GM12878 (cell line): ENCODE data around the gene CATSPER1. TPM values are rescaled to one million over a fixed set of nuclear protein-coding genes. Genes with fewer than 3 reads are reported as not detected.
A peak's percentile ranks its signal among the peaks of the same experiment; 100 is the strongest.

Experiments used
- ATAC-seq: fragments of 200-7000 bp; cut with Tn5 transposase; 3 replicates; pipeline ENCODE4 v1.9.1; 2020; ENCODE audit warnings: mild to moderate bottlenecking, moderate library complexity
- BruUV-seq: library from RNA; stranded (reverse); fragments of 400-500 nt; replicated peaks from 2 replicates; lab custom pipeline; 2021; lab: Mats Ljungman, UMichigan
- CTCF ChIA-PET: fragments of 300-600 bp; sonication (Branson Sonifier 250); formaldehyde crosslinking; extraction: SDS; loops from one replicate; lab custom pipeline; 2021; ENCODE audit warnings: inconsistent platforms; lab: Yijun Ruan, JAX
- POLR2A ChIA-PET: fragments of 350-600 bp; formaldehyde crosslinking; extraction: SDS; loops from one replicate; lab custom pipeline; 2021; ENCODE audit warnings: inconsistent platforms; lab: Charles Lee
- RAD21 ChIA-PET: fragments of 300-600 bp; sonication (Branson Sonifier 250); formaldehyde crosslinking; loops from one replicate; lab custom pipeline; 2023; ENCODE audit warnings: antibody characterized with exemption; ENCODE audit not compliant: unreplicated experiment; lab: Charles Lee
- SMC1A ChIA-PET: fragments of 300-600 bp; sonication (Branson Sonifier 250); formaldehyde crosslinking; loops from one replicate; lab custom pipeline; 2023; ENCODE audit not compliant: unreplicated experiment, uncharacterized antibody; lab: Charles Lee
- DNase-seq: peaks from one replicate; pipeline ENCODE4 v3.0.0-alpha.2; 2011; ENCODE audit warnings: low read depth, low spot score
- FAIRE-seq: peaks from 3 replicates; lab custom pipeline; 2011; peaks lifted over from hg19 to GRCh38; lab: Jason Lieb, UNC
- H2AFZ ChIP-seq: 2 replicates; pipeline ENCODE4 v1.6.0; 2011; ENCODE audit warnings: low read depth, low read length, control low read depth; ENCODE audit not compliant: control insufficient read depth
- H3K27ac ChIP-seq: 2 replicates; pipeline ENCODE4 v1.5.1; 2011; ENCODE audit warnings: control low read depth; ENCODE audit not compliant: control insufficient read depth, insufficient read depth
- H3K27me3 ChIP-seq, 2 experiments: replicated peaks in 1 of 2; 2 replicates each; pipeline versions ENCODE4 v1.6.0 to v1.6.1; 2011; ENCODE audit warnings: low read length in 1 of 2; ENCODE audit not compliant: control insufficient read depth in 2 of 2, insufficient read depth in 2 of 2
- H3K36me3 ChIP-seq, 2 experiments: 2 replicates each; pipeline ENCODE4 v1.5.1; 2011; ENCODE audit warnings: low read length in 1 of 2; ENCODE audit not compliant: control insufficient read depth in 2 of 2, insufficient read depth in 2 of 2
- H3K4me1 ChIP-seq: 2 replicates; pipeline ENCODE4 v1.6.1; 2011; ENCODE audit warnings: mild to moderate bottlenecking, low read length, moderate library complexity, mixed read lengths; ENCODE audit not compliant: control insufficient read depth, insufficient read depth
- H3K4me2 ChIP-seq: 2 replicates; pipeline ENCODE4 v1.6.0; 2011; ENCODE audit warnings: control low read depth; ENCODE audit not compliant: control insufficient read depth, insufficient read depth
- H3K4me3 ChIP-seq: fragments of 200-600 bp; sonication (generic); 2 replicates; pipeline ENCODE4 v1.5.1; 2016
- H3K79me2 ChIP-seq: 2 replicates; pipeline ENCODE4 v1.6.0; 2011; ENCODE audit warnings: low read length; ENCODE audit not compliant: control insufficient read depth, insufficient read depth
- H3K9ac ChIP-seq: 2 replicates; pipeline ENCODE4 v1.8.0; 2011; ENCODE audit warnings: low read length, control low read depth, mixed read lengths; ENCODE audit not compliant: control insufficient read depth, insufficient read depth
- H3K9me3 ChIP-seq: replicated peaks from 3 replicates; pipeline ENCODE4 v1.5.1; 2011; ENCODE audit warnings: mild to moderate bottlenecking, low read length; ENCODE audit not compliant: control insufficient read depth, insufficient read depth
- H4K20me1 ChIP-seq: 2 replicates; pipeline ENCODE4 v1.6.0; 2011; ENCODE audit not compliant: control insufficient read depth, insufficient read depth
- BCL3 ChIP-seq: IDR thresholded peaks from 2 replicates; pipeline ENCODE4 v1.6.1; 2011; ENCODE audit warnings: borderline replicate concordance, low read depth, mild to moderate bottlenecking, moderate library complexity, low read length; ENCODE audit not compliant: insufficient read depth, poor library complexity, severe bottlenecking
- CEBPB ChIP-seq, 2 experiments: fragments of 150-350 bp in 1 of 2; IDR thresholded peaks; 2 replicates each; pipeline ENCODE4 v1.6.1; 2012 to 2014; ENCODE audit warnings: low read depth in 2 of 2, low read length in 2 of 2, borderline replicate concordance in 1 of 2, inconsistent platforms in 1 of 2
- CTCF ChIP-seq, 3 experiments: IDR thresholded peaks in 2 of 3; conservative IDR thresholded peaks in 1 of 3; 2 replicates each; pipeline ENCODE4 v1.5.1; 2011; ENCODE audit warnings: low read depth in 3 of 3, low read length in 3 of 3, mild to moderate bottlenecking in 3 of 3, control low read depth in 2 of 3, moderate library complexity in 2 of 3, inconsistent platforms in 1 of 3, mixed read lengths in 1 of 3; ENCODE audit not compliant: control insufficient read depth in 2 of 3, insufficient read depth in 1 of 3; ENCODE audit errors: extremely low read depth in 1 of 3
- NR2C1 ChIP-seq: fragments of 450-650 bp; IDR thresholded peaks from 2 replicates; pipeline ENCODE4 v1.6.1; 2017; ENCODE audit warnings: antibody characterized with exemption, mild to moderate bottlenecking, moderate library complexity
- WGBS: methylation state at CpG from one replicate; pipeline ENCODE4 v1.1.6; 2016; ENCODE audit warnings: low lambda C conversion rate; ENCODE audit not compliant: insufficient replicate concordance, insufficient coverage; ENCODE audit errors: missing lambda C conversion rate; 5-methylcytosine and 5-hydroxymethylcytosine counted together
- in situ Hi-C: fragments of 300-500 bp; cut with MboI; formaldehyde crosslinking; loops from 9 replicates; pipeline ENCODE4 v1.14.3; 2018; ENCODE audit warnings: mixed read lengths
- intact Hi-C: fragments of 100-400 bp; cut with micrococcal nuclease; formaldehyde crosslinking; loops from one replicate; pipeline ENCODE4 v1.14.2; 2022; ENCODE audit not compliant: unreplicated experiment
- polyA plus RNA-seq, 11 experiments: library from polyadenylated mRNA; depleted of rRNA in 4 of 11; unstranded in 6 of 11; stranded (reverse) in 5 of 11; fragments of >200 nt; fragmentation: Nextera tagmentation in 4 of 11; fragmentation: Illumina TruSeq in 1 of 11; extraction: Ambion mirVana in 4 of 11; extraction: Trizol in 1 of 11; gene quantifications; 1 replicate in 1 of 11; 2 replicates in 10 of 11; pipeline versions ENCODE4 v1.2.1 to v1.2.3, GENCODE V29; 2011 to 2016; ENCODE audit warnings: inconsistent platforms in 2 of 11, missing spikeins in 2 of 11, low read depth in 1 of 11
- total RNA-seq, 4 experiments: library from RNA; depleted of rRNA in 3 of 4; stranded (reverse); fragments of >200 nt in 3 of 4; fragmentation: Illumina TruSeq in 1 of 4; extraction: Trizol in 1 of 4; gene quantifications; 2 replicates each; pipeline versions ENCODE4 v1.2.1 to v1.2.3, GENCODE V29; 2013 to 2021

CATSPER1 gene
- total and polyA plus RNA-seq, 10 of the 15 experiments (the other 5 are each of a cell fraction or from before 2014, with no cell fraction given) = 0.02 to 0.05 TPM; not detected in 8

GRCh38 chr11:66044757-66045156 is 18.5 kb upstream of the CATSPER1 start (continued):
- TF ChIP-seq CEBPB (IDR thresholded peaks at IDR 0.05; ENCODE audit: borderline replicate concordance in 1 of 2, low read depth in 2 of 2, low read length in 2 of 2) (no peak), NR2C1 (no peak)

DNA sequence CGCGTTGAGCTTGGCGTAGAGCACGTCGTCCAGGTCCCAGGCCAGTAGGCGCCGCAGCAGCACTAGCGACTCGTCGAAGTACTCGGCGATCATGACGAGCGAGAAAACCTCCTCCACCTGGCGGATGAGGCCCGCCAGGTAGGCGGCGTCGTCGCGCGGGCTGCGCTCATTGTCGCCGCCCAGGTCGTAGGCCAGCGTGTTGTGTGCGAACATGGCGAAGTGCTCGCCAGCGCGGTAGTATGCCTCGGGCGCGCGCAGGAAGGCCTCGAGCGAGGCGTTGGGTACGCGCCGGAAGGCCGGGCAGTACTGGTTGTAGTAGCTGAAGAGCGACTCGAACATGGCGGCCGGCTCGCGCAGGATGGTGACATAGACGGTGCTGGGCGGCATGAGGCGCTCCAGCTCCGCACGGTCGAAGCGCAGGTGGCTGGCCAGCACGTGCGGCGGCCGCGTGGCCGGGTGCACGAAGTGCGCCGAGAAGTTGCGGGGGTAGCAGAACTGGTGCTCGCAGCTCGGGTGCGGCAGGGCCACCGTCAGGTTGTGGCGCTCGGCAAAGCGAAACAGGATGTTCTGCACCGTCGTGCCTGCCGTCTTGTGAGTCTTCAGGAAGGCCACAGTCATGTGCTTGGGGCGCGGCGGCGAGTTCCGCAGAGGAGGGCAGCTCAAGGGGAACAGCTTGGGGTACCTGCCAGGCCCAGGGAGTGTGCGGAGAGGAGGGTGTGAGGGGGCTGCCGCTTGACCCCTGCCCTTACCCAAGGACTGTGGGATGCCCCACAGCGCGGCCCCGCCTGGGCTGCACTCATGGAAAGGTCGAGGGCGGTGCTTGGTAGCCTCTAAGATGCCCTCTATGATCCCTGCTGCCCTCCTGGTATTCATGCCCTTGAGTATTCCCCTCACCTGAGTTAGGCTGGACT is 17.0 kb upstream of the CATSPER1 start:
- no peak overlapping the region for H3K27ac ChIP-seq
- H2AFZ ChIP-seq = no peak overlapping the region
- H3K79me2 ChIP-seq = no peaks in the 10 kb centered on the region
- ChIA-PET CTCF (interaction anchor here (1.3 to 5.0 kb wide), 6 partner anchors 11 to 331 kb away, joined by 5 to 71 read pairs (median 38); partner anchors contain the start of genes CATSPER1, KAT5, PACS1 and SF3B2), POLR2A (interaction anchor here (0.9 to 1.8 kb wide), 3 partner anchors 11 to 25 kb away, joined by 3 to 6 read pairs (median 3); no protein-coding TSS in a partner anchor), SMC1A (interaction anchor here (0.7 to 2.8 kb wide), 6 partner anchors 17 to 93 kb away, joined by 3 to 16 read pairs (median 8); partner anchors contain the start of gene CATSPER1), RAD21 (no interaction called here)
- in situ Hi-C loops (no loop called here), intact Hi-C loops (no loop called here)
- FAIRE-seq = no peak
- no peak for ATAC-seq
- TF ChIP-seq BCL3 (peak; percentile 98), CTCF (IDR thresholded peaks at IDR 0.05 in 2 of 3, conservative IDR thresholded peaks at IDR 0.05 in 1 of 3; ENCODE audit: control insufficient read depth in 2 of 3, extremely low read depth in 1 of 3, insufficient read depth in 1 of 3, low read depth in 3 of 3, low read length in 3 of 3) (no peak)
- H3K4me1 ChIP-seq = peaks cover 2% of the 10 kb centered on the region; the same call in 1 of the 2 replicates
- WGBS = 91% methylated on average over 71 of the region's 88 CpGs
- no peaks in the 10 kb centered on the region for H3K36me3 ChIP-seq
- no peak overlapping the region for H3K4me3 ChIP-seq
- no peak for DNase-seq
- no peaks in the 10 kb centered on the region for H3K9me3 ChIP-seq
- H3K4me2 ChIP-seq = no peak overlapping the region
- no TSS peak for BruUV-seq
- no peak overlapping the region for H3K9ac ChIP-seq
- H4K20me1 ChIP-seq = no peaks in the 10 kb centered on the region
- H3K27me3 ChIP-seq = no peaks in the 10 kb centered on the region
